WERI-Rb-1 (cell line): ENCODE results near the gene NIFK.

Source experiments
- DNase-seq: peaks from one replicate; pipeline ENCODE4 v3.0.0-alpha.2; 2020
- H3K27ac ChIP-seq: fragments of 250-450 bp; sonication (Bioruptor Pico); 2 replicates; pipeline ENCODE4 v1.5.1; 2020; ENCODE audit warnings: mild to moderate bottlenecking, moderate library complexity
- H3K27me3 ChIP-seq: fragments of 250-450 bp; sonication (Bioruptor Pico); 2 replicates; pipeline ENCODE4 v1.5.1; 2021; ENCODE audit warnings: mild to moderate bottlenecking, low read depth, moderate library complexity; ENCODE audit not compliant: insufficient read depth, severe bottlenecking
- H3K36me3 ChIP-seq: fragments of 250-450 bp; sonication (Bioruptor Pico); 2 replicates; pipeline ENCODE4 v1.5.1; 2020; ENCODE audit warnings: mild to moderate bottlenecking, moderate library complexity
- H3K4me3 ChIP-seq: 2 replicates; pipeline ENCODE4 v1.5.1; 2011; ENCODE audit warnings: low read depth, mild to moderate bottlenecking, control low read depth, low read length
- H3K9me3 ChIP-seq: fragments of 250-450 bp; sonication (Bioruptor Pico); 2 replicates; pipeline ENCODE4 v1.5.1; 2021; ENCODE audit warnings: mild to moderate bottlenecking, moderate library complexity; ENCODE audit not compliant: severe bottlenecking
- CTCF ChIP-seq: IDR thresholded peaks from 2 replicates; pipeline ENCODE4 v1.5.1; 2011; ENCODE audit warnings: low read depth, mild to moderate bottlenecking, control low read depth, inconsistent platforms, low read length

The NIFK gene

GRCh38 chr2:121764681-121765228, 28.1 kb upstream of the NIFK start:
- no peak overlapping the region for H3K4me3 ChIP-seq
- no peak for DNase-seq
- H3K27ac ChIP-seq, result no peak overlapping the region
- H3K9me3 ChIP-seq, result no peaks in the 10 kb centered on the region
- TF ChIP-seq CTCF, result no peak
- peaks cover 68% of the 10 kb centered on the region for H3K36me3 ChIP-seq
- H3K27me3 ChIP-seq, result no peaks in the 10 kb centered on the region

- no peaks in the 10 kb centered on the region for H3K27me3 ChIP-seq
- no peak for TF ChIP-seq CTCF
- peak within 1 kb of the TSS; percentile 75 for H3K4me3 ChIP-seq
- peak; percentile 97 for DNase-seq
- H3K9me3 ChIP-seq, result no peaks in the 10 kb centered on the region
- H3K27ac ChIP-seq, result peak within 1 kb of the TSS; percentile 75
- H3K36me3 ChIP-seq, result peaks cover 24% of the 10 kb centered on the region
These were observed 18.8 kb upstream of the NIFK start, which contains the start of gene TSN for GRCh38 chr2:121755237-121756111. TSS of gene TSN (plus strand) at chr2:121755651. CDS start at chr2:121755780, 129 bp downstream.

- Histone ChIP-seq H3K9me3 (no peaks in the 10 kb centered on the region), H3K4me3 (peak overlapping the region; percentile 75), H3K27ac (peak overlapping the region; percentile 66), H3K36me3 (peaks cover 18% of the 10 kb centered on the region), H3K27me3 (no peaks in the 10 kb centered on the region)
- TF ChIP-seq CTCF, result no peak
- no peak for DNase-seq
These were observed 18.2 kb upstream of the NIFK start for GRCh38 chr2:121754851-121755236.

GRCh38 chr2:121748202-121748601, 11.5 kb upstream of the NIFK start:
- TF ChIP-seq CTCF, result peak; percentile 55; the same call in 1 of the 2 replicates
- Histone ChIP-seq H3K36me3 (no peaks in the 10 kb centered on the region), H3K9me3 (no peaks in the 10 kb centered on the region), H3K27me3 (no peaks in the 10 kb centered on the region), H3K4me3 (no peak overlapping the region), H3K27ac (no peak overlapping the region)
- peak; percentile 63 for DNase-seq

GRCh38 chr2:121746071-121746578, 9.4 kb upstream of the NIFK start:
- Histone ChIP-seq H3K9me3 (no peaks in the 10 kb centered on the region), H3K4me3 (no peak overlapping the region), H3K36me3 (no peaks in the 10 kb centered on the region), H3K27me3 (no peaks in the 10 kb centered on the region), H3K27ac (no peak overlapping the region)
- no peak for TF ChIP-seq CTCF
- DNase-seq, result no peak
